ENCODE measurements around the gene BCAS4.
"Not testable (repeated sequence)": the region's sequence is repeated elsewhere in the genome, so short reads cannot be mapped to it uniquely, and the experiment has no call there.

Gene BCAS4

GRCh38 chr20:50794181-50794845, 548 bp upstream of the BCAS4 start:
- Histone ChIP-seq H2AFZ (ENCODE audit: low read depth, low read length) (peak overlapping the region; percentile 51), H3K4me3 (ENCODE audit: low read length) (peak overlapping the region; percentile 93), H3K4me1 (ENCODE audit: insufficient read depth, low read length) (peaks cover 10% of the 10 kb centered on the region), H3K27me3 (ENCODE audit: insufficient read depth, low read length) (no peaks in the 10 kb centered on the region), H3K9me3 (ENCODE audit: low read length) (no peaks in the 10 kb centered on the region), H3K36me3 (ENCODE audit: insufficient read depth, low read length) (no peaks in the 10 kb centered on the region)

DNA sequence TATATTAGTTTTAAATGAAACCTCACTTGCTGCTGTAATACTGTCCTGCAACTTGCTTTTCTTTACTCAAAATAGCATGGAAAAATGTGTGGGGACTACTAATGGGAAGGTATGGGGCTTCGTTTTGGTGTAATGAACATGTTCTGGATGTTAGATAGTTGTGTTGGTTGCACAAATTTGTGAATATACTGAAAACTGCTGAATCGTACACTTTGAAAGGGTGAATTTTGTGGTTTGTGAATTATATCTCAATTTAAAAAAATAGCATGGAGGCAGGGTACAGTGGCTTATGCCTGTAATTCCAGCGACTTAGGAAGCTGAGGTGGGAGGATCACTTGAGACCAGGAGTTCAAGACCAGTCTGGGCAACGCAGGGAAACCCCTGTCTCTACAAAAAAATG, 2.3 kb downstream of the BCAS4 start:
- Histone ChIP-seq H3K4me1 (ENCODE audit: insufficient read depth, low read length) (peaks cover 3% of the 10 kb centered on the region), H3K36me3 (ENCODE audit: insufficient read depth, low read length) (no peaks in the 10 kb centered on the region), H3K9me3 (ENCODE audit: low read length) (no peaks in the 10 kb centered on the region), H3K4me3 (ENCODE audit: low read length) (no peak overlapping the region), H2AFZ (ENCODE audit: low read depth, low read length) (no peak overlapping the region), H3K27me3 (ENCODE audit: insufficient read depth, low read length) (no peaks in the 10 kb centered on the region)

DNA sequence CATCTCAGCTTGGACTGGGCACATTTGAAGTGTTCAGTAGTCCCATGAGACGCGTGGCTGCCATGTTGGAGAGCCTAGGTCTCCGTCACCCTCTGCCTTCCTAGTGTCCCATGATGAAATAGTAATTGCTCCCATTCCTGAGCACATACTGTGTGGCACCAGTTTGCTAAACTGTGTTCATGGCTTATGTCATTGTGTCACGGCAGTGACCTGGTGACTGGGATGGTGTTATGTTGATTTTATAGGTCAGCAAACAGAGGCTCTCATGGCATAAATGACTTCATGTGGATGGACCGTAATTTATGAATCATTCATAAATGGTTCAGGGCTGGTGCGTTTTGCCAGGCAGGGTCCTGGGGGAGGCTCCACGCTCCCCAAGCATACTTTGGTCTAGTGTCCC, 3.8 kb downstream of the BCAS4 start:
- Histone ChIP-seq H3K9me3 (ENCODE audit: low read length) (no peaks in the 10 kb centered on the region), H3K27me3 (ENCODE audit: insufficient read depth, low read length) (no peaks in the 10 kb centered on the region), H3K36me3 (ENCODE audit: insufficient read depth, low read length) (no peaks in the 10 kb centered on the region), H3K4me3 (ENCODE audit: low read length) (no peak overlapping the region), H3K4me1 (ENCODE audit: insufficient read depth, low read length) (peaks cover 3% of the 10 kb centered on the region), H2AFZ (ENCODE audit: low read depth, low read length) (no peak overlapping the region)

DNA sequence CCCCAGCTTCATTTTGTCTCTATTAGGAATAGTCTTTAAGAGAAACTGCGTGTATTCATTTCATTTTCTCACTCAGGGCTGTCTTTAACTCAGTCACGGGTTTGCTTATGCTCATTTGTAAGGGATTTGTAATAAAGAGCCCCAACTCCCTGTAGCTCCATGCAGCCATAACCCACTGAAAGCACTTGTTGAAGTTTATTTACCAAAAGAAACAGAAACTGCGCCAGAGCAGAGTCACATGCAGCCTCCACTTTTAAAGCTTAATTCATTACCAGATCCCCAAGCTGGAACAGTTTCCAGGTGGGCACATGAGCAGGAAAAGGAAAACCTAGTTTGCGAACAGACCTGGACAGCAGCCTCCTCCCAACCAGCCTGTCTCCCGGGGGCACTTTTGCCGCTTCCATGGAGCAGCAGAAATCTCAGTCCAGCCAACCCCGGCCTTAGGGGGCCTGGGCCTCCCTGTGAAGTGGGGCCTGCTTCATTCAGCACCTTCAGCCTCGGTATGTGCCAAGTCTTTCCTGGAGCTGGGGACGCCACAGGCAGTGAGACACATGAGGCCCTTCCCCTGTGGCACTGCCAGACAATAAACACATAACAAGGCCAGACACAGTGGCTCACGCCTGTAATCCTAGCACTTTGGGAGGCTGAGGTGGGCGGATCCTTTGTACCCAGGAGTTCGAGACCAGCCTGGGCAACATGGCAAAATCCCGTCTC, 4.5 kb downstream of the BCAS4 start:
- no peak overlapping the region for H2AFZ ChIP-seq (ENCODE audit: low read depth, low read length)
- H3K4me1 ChIP-seq (ENCODE audit: insufficient read depth, low read length), result peaks cover 3% of the 10 kb centered on the region
- H3K36me3 ChIP-seq (ENCODE audit: insufficient read depth, low read length), result no peaks in the 10 kb centered on the region
- no peak overlapping the region for H3K4me3 ChIP-seq (ENCODE audit: low read length)
- no peaks in the 10 kb centered on the region for H3K9me3 ChIP-seq (ENCODE audit: low read length)
- H3K27me3 ChIP-seq (ENCODE audit: insufficient read depth, low read length), result no peaks in the 10 kb centered on the region

DNA sequence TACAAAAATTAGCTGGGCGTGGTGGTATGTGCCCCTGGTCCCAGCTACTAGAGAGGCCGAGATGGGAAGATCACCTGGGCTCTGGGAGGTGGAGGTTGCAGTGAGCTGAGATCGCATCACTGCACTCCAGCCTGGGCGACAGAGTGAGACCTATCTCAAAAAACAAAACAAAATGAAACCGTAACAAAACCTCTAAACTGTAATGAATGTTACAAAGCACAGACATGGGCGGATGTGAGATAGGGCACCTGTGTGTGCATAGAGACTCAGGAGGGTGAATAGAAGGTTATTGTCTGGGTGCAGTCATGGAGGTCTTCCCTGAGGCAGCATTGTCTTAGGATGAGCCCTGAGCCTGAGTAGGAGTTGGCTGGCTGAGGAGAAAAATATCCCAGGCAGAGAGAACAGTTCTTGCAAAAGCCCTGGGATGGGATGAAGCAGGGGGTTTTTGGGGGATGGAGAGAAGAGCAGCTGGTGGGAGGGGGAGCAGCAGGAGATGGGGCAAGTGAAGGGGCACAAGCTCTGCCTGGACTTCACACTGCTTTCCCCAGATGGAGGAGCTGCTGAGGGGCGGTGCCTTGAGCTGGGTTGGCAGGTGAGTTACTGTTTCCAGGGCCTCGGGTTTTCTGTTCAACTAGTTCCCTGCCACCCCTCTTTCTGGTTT, 5.2 kb downstream of the BCAS4 start:
- no peaks in the 10 kb centered on the region for H3K4me1 ChIP-seq (ENCODE audit: insufficient read depth, low read length)
- no peaks in the 10 kb centered on the region for H3K9me3 ChIP-seq (ENCODE audit: low read length)
- no peak overlapping the region for H2AFZ ChIP-seq (ENCODE audit: low read depth, low read length)
- no peaks in the 10 kb centered on the region for H3K27me3 ChIP-seq (ENCODE audit: insufficient read depth, low read length)
- H3K36me3 ChIP-seq (ENCODE audit: insufficient read depth, low read length), result no peaks in the 10 kb centered on the region
- no peak overlapping the region for H3K4me3 ChIP-seq (ENCODE audit: low read length)

GRCh38 chr20:50800986-50801746, 6.3 kb downstream of the BCAS4 start:
- H2AFZ ChIP-seq (ENCODE audit: low read depth, low read length); H3K36me3 ChIP-seq (ENCODE audit: insufficient read depth, low read length); H3K4me1 ChIP-seq (ENCODE audit: insufficient read depth, low read length); H3K9me3 ChIP-seq (ENCODE audit: low read length); H3K27me3 ChIP-seq (ENCODE audit: insufficient read depth, low read length); H3K4me3 ChIP-seq (ENCODE audit: low read length): not testable (repeated sequence)

GRCh38 chr20:50801747-50802125, 6.9 kb downstream of the BCAS4 start:
- Histone ChIP-seq H2AFZ (ENCODE audit: low read depth, low read length) (no peak overlapping the region), H3K27me3 (ENCODE audit: insufficient read depth, low read length) (no peaks in the 10 kb centered on the region), H3K36me3 (ENCODE audit: insufficient read depth, low read length) (no peaks in the 10 kb centered on the region), H3K4me3 (ENCODE audit: low read length) (no peak overlapping the region), H3K9me3 (ENCODE audit: low read length) (no peaks in the 10 kb centered on the region), H3K4me1 (ENCODE audit: insufficient read depth, low read length) (no peaks in the 10 kb centered on the region)

DNA sequence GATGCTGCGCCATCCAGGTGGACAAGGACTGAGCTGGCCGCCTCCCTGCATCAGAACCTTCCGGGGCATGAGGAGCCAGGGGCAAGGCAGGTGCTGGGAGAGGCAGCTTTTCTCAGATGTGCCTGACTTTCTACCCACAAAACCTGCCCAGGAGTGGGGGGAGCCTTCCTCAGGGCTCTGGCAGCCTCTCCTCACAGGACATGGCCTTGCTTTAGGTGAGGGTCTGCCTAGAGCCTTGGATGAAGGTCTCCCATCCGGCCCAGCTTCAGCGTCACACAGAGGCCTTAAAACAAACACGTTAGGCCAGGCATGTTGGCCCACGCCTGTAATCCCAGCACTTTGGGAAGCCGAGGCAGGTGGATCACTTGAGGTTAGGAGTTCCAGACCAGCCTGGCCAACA, 7.4 kb downstream of the BCAS4 start:
- Histone ChIP-seq H2AFZ (ENCODE audit: low read depth, low read length) (no peak overlapping the region), H3K27me3 (ENCODE audit: insufficient read depth, low read length) (no peaks in the 10 kb centered on the region), H3K4me1 (ENCODE audit: insufficient read depth, low read length) (no peaks in the 10 kb centered on the region), H3K9me3 (ENCODE audit: low read length) (no peaks in the 10 kb centered on the region), H3K4me3 (ENCODE audit: low read length) (no peak overlapping the region), H3K36me3 (ENCODE audit: insufficient read depth, low read length) (no peaks in the 10 kb centered on the region)

DNA sequence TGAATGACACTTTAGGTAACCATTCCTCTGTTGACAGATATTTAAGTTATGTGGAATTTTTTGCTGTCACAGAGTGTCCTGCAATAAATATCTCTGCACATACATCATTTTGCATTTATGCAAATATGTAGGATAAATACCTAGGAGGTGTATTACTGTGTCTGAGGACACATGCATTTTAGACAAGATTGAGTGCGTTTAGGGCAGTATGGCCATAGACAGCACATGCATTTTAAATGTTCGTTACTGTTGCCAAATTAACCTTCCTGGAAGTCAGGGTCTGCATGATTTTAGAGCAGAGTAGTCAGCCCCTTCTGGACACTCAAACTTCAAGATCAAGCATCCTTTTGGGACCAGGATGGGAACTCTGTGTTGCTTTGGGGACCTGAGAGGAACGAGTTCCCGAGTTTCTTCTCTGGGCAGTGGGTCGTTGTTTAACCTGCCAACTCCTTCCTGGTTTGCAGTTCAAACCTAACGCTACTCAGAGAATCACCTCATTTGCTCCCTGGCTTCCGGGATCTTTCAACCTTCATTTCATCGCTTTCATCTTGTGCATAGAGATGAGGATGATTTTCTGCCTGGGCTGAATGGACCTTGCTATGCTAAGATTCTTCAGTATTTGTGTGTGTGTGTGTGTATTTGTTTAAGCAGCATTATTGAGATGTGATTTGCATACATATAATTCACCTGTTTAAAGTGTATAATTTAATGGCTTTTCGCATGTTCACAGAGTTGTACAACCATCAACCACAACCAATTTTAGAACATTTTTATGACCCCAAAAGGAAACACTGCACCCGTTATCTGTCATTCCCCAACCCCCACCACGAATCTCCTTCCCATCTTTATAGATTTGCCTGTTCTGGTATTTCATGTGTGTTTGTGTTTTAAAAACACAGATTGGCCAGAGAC, 9.8 kb downstream of the BCAS4 start:
- Histone ChIP-seq H3K36me3 (ENCODE audit: insufficient read depth, low read length) (no peaks in the 10 kb centered on the region), H2AFZ (ENCODE audit: low read depth, low read length) (no peak overlapping the region)

DNA sequence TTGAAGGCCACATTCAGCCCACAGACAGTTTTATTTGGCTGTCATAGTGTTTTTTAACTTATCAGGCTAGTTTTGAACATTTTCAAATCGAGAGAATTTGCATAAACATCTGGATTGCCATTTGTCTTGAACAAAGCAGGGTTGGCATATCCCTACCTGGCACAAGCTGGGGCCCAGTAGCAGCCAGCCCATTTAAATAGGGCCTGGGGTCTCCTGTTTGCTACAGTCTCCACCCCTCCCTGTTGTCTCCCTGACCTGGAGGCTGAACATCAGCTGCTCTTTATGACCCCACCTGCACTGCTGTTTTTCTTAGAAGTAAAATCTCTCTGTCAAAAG, 10.5 kb downstream of the BCAS4 start:
- Histone ChIP-seq H3K4me1 (ENCODE audit: insufficient read depth, low read length) (no peaks in the 10 kb centered on the region), H3K4me3 (ENCODE audit: low read length) (no peak overlapping the region), H2AFZ (ENCODE audit: low read depth, low read length) (no peak overlapping the region), H3K9me3 (ENCODE audit: low read length) (no peaks in the 10 kb centered on the region), H3K36me3 (ENCODE audit: insufficient read depth, low read length) (no peaks in the 10 kb centered on the region), H3K27me3 (ENCODE audit: insufficient read depth, low read length) (no peaks in the 10 kb centered on the region)

More for the DNA sequence above, 9.8 kb downstream of the BCAS4 start:
- Histone ChIP-seq H3K4me3 (ENCODE audit: low read length) (no peak overlapping the region), H3K9me3 (ENCODE audit: low read length) (no peaks in the 10 kb centered on the region), H3K27me3 (ENCODE audit: insufficient read depth, low read length) (no peaks in the 10 kb centered on the region), H3K4me1 (ENCODE audit: insufficient read depth, low read length) (no peaks in the 10 kb centered on the region)

- Histone ChIP-seq H3K36me3 (ENCODE audit: insufficient read depth, low read length) (no peaks in the 10 kb centered on the region), H3K4me3 (ENCODE audit: low read length) (no peak overlapping the region), H3K4me1 (ENCODE audit: insufficient read depth, low read length) (no peaks in the 10 kb centered on the region), H2AFZ (ENCODE audit: low read depth, low read length) (no peak overlapping the region), H3K9me3 (ENCODE audit: low read length) (no peaks in the 10 kb centered on the region), H3K27me3 (ENCODE audit: insufficient read depth, low read length) (no peaks in the 10 kb centered on the region)
Measured at GRCh38 chr20:50806126-50806768, 11.4 kb downstream of the BCAS4 start.

- H3K27me3 ChIP-seq (ENCODE audit: insufficient read depth, low read length), result no peaks in the 10 kb centered on the region
- H3K36me3 ChIP-seq (ENCODE audit: insufficient read depth, low read length), result no peaks in the 10 kb centered on the region
- peaks cover under 1% of the 10 kb centered on the region for H3K4me1 ChIP-seq (ENCODE audit: insufficient read depth, low read length)
- no peaks in the 10 kb centered on the region for H3K9me3 ChIP-seq (ENCODE audit: low read length)
- no peak overlapping the region for H3K4me3 ChIP-seq (ENCODE audit: low read length)
- no peak overlapping the region for H2AFZ ChIP-seq (ENCODE audit: low read depth, low read length)
Measured at GRCh38 chr20:50810063-50810462, 15.2 kb downstream of the BCAS4 start.
